GM19351 (cell line): ENCODE data around the gene CACNA1C.
"Not testable (repeated sequence)": the region's sequence is repeated elsewhere in the genome, so short reads cannot be mapped to it uniquely, and the experiment has no call there.

Experiments
- ATAC-seq: cut with Tn5 transposase; IDR thresholded peaks from one replicate; pipeline ENCODE4 v1.9.1; 2021; ENCODE audit warnings: mild to moderate bottlenecking, moderate library complexity; ENCODE audit not compliant: unreplicated experiment

Gene CACNA1C

DNA sequence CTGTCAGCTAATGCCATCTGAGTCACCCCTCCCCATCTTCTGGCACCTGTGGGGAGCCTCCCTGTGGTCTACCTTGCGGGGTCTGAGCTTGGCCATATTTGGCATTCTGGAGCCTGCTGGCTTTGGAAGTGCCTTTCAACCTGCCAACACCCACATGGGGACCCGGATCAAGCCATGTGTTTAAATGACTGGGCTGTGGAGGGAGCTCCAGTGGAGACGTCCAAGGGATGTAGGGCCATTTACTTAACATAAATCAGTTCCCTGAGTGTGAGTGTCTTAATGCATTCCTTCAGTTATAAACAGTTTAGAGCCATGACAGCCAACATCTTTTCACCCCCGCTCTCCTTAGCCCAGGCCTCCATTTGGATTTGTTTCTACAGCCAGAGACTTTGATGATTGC is 22.0 kb downstream of the CACNA1C start:
- ATAC-seq = no peak

DNA sequence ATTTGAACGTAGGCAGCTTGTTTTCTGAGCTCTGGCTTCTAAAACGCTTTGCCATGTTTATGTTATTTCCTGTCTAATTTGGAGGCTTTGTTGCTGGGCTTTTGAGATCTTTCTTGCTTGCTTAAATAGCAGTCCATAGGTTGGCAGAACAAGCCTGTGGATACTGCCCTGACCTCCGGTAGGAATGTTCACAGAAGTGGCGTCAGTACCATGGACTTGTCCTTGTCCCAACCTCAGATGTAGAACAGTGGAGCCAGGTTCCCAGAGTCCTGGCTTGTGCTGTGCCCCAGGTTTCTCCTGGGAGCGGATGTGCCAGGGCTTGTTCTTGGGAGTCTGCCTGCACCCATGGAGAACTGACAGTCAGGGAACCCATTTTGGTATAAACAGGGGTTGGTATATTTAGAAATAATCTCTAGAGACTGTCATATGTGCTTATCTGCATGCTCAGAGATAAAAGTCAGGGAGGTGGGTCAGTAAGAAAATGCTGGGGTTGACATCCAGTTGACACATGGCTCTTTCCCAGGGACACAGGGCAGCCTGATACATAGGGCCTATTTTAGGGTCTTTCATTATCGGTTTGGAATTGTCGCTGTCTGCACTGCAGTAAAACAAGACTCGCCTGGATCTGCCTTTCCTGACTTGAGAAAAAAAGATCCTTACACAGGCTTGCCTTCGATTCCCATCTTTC is 22.9 kb downstream of the CACNA1C start:
- ATAC-seq = no peak

DNA sequence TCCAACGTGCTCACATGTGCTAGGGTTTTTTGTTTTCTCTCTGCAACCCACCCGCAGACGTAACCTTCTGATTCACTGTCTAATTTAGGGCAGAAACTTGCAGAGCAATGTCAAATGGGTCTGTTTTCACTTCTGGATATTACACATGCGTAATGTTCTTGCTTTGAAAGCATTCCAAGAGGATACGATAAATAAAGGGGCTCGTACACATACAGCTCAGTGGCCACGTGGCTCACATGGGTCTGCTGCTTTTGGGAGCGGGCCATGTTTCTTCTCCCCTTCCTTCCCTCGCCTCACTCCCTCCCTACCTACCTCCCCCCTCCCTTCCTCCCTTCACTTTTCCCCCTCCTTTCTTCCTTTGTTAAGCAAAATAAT is 23.4 kb downstream of the CACNA1C start:
- ATAC-seq = no peak

DNA sequence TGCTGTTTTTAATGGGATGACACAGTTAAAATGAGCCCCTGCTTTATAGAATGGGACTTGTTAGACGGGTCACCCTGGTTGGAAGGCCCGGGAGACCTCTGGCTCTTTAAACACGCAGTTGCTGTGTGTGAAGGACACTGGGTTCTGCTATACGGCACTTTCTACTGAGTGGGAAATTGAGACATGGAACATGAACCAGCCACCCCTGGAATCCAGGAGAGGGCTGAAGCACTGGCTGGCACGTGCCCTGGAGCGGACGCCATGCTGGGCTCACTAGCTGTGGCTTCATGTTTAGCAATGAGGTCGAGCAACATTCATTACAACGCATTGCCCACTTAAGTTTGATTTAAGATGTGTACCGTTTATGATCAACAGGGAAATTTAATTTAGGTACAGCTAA is 23.9 kb downstream of the CACNA1C start:
- ATAC-seq = no peak

DNA sequence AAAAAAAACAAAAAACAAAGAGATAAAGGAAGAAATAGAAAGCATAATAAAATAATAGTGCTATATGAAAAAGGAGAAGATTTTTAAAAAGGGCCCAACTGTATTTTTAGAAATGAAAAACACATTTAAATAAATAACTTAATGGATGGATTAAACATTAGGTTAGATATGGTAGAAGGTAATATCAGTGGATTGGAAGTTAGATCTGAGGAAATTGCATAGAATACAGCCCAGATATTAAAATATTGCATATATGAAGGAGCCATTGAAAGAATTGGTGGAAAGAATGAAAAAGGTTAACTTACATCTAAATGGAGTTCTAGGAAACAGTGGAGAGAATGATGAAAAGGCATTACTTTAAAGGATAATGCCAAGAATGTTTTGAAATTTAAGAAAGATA is 27.8 kb downstream of the CACNA1C start:
- ATAC-seq = no peak

DNA sequence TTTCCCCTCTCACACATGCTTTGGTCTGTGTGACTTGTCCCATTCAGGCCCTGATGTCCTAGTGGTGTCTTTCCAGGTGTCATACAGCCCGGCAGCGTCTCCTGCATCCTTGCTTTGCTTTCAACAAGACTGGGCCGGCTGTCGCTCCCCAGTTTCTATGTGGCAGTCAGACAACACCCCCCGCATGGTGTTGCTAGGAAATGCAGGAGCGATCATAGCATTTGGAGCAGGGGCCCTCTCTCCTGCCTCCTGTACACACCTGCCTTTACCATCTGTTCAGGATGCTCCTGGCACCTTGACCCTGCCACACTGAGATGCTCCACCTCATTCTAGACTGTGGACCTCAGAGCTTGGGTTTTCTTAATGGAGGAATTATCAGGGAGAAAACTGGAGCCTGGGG is 29.5 kb downstream of the CACNA1C start:
- ATAC-seq = no peak

DNA sequence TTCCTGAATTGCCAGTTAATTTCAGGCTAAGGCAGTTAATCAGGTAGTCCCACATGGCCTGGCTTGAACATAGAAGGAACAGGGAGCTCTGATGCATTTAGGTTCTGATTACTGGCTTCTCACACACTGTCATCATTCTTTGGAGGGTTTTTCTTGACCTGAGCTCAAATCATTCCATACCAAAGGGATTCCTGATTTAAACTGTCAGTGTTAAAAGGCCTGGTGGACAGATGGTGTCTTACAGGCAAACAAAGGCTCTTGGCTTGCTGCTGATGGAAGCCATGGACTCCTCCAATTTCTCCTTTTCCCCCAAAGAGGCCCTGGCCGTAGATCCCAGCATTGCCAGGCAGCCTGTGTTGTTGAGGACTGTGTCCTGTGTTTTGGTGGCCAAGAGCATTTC is 30.2 kb downstream of the CACNA1C start:
- no peak for ATAC-seq

DNA sequence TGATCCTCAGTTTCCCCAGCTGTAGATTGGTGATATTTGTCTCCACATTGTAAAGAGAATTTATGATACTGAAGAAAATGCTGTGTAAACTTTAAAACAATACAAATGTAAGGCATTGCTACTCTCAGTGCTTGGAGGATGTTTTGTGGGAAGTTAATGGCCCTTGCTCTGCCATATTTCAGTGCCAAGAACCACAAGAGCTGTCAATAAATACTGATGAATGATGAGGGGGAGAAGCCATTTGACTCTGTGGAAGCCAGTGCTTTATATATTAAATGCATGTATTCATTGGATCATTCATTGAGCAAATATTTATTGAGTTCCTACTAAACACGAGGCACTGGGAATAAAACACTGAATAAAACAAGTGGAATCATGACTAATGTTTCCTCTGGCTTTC is 30.8 kb downstream of the CACNA1C start:
- ATAC-seq = no peak

DNA sequence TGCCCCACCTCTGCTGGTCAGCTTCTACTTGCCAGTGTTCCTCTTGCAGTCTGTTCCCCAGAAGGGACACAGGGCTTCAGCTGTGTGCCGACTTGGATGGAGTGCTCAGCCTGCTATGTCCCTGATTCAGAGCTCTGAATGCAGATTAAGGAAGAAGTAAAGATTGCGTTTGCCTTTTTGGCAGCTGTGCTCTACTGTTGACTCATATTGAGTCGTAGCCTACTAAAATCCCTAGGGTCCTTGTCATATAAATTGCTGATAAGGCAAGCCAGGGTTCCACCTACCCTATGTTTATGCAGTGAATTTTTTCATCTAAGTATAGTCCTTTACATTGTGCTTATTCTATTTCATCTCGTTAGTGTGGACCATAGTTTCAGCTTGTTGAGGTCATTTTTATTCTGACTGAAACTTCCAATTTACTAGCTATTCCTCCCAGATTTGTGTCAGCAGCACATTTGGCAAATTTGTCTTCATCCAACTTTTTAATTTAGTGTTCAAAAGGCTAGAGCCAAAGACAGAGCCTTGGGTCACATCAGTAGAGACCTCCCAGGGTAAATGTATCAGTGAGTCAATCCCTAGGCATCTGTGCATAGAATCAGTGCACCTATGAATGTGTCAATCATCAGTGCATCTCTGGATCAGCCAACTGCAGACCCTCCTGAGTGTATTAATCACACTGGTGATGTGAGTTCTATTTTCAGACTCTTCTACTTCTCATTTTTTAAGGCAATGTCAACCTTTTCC is 31.9 kb downstream of the CACNA1C start:
- ATAC-seq = no peak

DNA sequence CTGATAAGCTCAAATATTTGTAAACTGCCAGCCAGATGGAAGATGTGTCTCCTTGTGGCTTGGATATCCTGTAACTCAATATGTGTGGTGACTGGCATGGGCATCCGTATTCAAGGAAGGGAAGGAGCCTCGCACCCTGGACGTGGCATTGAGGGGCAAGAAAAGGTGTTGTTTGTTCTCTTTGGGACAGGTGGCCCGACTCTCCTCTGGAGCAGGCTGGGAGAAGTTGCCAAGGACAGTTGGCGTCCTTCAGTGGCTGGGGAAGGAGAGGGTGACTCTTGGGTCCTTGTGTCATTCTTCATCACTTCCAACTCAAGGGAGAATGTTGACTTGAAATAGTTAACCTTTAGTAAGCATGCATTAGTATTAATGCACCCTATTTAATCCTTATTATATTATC is 39.6 kb downstream of the CACNA1C start:
- ATAC-seq = no peak

DNA sequence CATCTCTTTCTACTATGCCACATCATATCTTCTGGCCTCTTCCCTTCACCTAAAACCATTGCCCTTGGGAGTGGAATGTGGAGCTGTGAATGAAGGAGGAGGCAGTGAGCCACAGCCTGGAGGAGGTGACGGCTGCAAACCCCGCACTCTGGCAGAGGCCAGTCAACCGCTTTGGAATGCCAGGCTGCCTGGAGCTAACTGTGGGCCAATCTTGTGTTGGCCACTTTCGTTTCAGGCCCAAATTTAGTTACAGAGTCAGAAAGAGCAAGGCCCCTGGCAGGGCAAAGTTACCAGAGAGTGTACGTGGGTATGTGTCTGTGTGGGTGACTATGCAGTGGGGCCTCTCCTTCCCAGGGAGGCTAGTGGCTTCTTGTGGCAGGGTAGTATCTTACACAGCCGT is 40.1 kb downstream of the CACNA1C start:
- no peak for ATAC-seq

DNA sequence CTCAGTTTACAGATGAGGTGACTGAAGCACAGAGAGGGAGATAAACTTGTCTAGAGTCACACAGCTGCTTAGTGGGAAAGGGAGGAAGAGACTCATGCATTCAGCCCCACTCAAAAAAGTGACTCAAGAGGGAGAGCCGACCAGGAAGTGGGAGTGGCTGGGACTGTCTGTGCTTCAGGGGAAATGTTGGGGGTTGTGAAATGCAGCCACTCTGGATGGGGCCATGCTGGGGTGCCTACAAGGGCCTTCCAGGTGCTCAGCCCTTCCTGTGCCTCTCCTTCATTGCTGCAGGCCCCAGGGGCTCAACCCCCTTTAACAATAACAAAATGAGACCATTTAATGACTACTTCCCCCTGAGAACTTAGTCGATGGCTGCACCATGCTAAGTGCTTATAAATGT is 41.8 kb downstream of the CACNA1C start:
- ATAC-seq = no peak

DNA sequence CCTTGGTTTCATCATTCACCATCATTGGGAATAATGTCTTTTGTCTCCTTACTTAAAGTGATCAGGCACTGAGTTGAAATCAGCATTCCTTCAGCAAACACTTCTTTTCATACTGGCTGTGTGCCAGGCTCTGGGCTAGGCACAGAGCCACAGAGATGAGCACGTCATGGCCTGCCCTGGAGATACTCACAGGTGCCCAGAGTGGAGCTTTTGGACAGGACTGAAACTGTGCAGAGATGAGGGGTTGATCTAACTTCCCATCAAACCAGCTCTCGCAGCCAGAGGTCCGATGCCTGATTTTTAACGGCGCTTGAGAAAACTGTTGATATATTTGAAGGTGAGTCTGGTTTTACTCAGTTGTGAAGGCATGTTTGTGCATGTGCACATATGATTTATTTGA is 43.1 kb downstream of the CACNA1C start:
- ATAC-seq = no peak

DNA sequence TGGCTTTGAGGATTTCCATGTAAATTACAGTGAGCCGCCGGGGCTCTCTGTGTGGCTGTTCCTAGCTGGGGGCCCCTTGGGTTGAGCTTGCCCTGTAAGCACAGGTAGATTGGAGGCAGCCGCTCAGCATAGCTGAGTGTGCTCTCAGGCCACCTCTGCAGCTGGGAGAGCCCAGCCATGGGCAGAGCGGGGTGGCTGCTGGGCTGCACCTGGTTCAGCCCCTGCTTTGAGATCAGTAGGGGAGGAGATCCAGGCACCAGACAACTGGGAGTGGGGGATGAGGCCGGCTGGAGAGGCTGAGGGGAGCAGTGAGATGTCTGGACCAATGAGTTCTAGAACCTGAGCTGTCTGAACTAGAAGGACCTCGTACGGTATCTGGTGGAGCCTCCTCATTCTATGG is 44.8 kb downstream of the CACNA1C start:
- ATAC-seq = no peak

DNA sequence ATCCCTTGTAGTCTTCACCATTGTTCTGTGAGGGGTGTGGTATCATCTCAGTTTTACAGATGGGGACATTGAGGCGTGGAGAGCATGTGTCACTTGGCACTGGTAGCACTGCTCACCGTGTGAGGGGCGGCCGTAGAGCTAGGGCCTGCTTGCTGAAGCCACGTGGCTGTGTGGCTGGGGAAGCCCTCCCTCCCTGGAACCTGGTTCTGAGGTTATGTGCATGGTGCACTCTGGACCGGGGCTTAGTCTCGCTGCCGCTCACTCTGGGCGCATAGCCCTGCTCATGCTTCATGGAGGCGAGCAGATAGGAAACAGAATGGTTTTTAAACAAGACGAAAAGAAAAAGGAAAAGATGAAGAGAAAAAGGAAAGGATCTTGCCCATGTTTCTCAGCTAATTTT is 46.1 kb downstream of the CACNA1C start:
- ATAC-seq = no peak

DNA sequence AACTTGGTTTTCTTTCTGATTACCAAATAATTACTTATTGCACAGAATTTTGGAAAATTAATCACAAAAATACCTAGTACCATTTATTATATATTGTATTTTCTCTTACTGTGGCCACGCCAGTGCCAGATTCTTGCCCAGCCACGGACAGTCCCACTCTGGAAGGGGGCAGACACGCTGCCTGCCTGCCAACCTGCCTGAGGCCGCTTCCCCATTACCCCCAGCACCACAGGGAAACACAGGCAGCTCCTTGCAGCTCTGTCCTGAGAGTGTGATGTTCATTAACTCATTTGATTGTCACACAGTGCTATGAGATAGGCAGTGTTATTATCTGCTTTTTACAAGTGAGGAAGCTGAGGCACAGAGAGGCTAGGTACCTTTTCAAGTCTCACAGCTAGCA is 46.8 kb downstream of the CACNA1C start:
- no peak for ATAC-seq

DNA sequence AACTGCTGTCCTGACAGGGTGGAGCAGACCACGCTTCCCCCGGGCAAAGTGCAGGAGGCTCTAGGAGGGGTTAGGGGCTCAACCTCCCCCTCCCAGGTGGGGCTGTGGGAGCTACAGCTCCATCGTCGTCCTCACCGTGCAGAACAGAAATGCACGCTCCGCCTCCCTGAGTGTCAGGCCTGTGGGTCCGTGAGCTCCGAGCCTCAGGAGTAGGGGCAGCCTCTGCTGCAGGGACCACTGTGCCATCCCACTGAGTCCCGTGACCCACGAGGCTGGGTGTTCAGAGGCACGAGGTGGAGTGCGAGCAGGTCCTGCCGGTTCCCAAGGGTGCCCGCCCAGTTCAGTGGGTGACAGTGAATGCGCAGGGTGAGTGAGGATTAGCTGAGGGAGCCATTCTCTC is 48.6 kb downstream of the CACNA1C start:
- ATAC-seq = no peak

DNA sequence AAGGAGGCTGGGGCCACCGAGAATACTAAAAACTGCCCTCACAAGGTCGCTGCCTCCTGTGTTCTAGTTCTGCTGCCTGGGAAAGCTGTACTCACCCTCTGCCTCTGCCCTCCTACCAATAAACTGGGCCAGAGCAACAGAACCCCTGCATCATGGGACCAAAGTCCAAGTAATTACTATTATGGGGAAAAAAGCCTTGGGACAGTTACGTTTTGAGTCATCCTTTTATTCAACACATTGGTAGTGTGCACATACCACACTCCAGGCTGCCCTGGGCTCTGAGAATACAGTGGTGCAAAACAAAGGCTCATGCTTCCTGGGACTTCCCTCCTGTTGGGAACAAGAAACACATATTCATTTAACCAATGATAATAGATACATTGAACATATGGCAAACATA is 49.0 kb downstream of the CACNA1C start:
- ATAC-seq = no peak

DNA sequence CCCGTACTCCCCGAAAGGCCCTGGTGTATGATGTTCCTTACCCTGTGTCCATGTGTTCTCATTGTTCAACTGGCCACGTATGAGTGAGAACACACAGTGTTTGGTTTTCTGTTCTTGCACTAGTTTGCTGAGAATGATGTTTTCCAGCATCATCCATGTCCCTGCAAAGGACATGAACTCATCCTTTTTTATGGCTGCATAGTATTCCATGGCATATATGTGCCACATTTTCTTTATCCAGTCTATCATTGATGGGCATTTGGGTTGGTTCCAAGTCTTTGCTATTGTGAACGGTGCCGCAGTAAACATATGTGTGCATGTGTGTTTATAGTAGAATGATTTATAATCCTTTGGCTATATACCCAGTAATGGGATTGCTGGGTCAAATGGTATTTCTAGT is 49.9 kb downstream of the CACNA1C start:
- ATAC-seq = not testable (repeated sequence)

DNA sequence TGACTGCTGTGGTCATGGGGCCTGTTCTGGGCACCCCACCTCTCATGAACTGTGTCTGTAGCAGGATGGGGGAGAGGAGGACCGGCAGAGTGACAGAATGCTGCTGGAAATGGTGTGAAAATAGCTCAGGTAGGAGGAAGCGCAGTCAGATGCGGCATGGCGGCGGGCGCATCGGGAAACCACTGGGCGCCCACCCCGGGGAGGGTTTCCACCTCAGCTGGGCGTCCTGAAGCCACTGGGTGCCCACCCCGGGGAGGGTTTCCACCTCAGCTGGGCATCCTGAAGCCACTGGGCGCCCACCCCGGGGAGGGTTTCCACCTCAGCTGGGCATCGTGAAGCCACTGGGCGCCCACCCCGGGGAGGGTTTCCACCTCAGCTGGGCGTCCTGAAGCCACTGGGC is 52.6 kb downstream of the CACNA1C start:
- ATAC-seq = not testable (repeated sequence)

DNA sequence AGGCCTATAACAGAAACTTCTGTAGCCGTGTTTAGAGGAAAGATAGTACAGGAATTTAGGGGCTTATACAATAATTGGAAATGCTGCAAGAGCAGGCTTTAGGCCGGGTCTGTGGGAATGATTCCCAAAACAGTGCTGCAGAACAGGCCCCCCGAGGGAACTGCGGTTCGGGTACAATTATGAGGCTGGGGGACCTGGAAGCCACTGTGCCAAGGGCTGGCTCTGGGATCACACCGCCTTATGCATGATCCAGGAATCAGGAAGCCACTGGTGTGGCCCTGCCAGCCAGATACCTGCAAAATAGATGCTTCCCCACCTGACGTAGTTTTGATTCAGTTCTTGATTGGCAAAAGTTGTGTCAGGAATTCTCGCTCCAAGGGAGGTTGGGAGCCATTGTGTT is 55.4 kb downstream of the CACNA1C start:
- no peak for ATAC-seq

DNA sequence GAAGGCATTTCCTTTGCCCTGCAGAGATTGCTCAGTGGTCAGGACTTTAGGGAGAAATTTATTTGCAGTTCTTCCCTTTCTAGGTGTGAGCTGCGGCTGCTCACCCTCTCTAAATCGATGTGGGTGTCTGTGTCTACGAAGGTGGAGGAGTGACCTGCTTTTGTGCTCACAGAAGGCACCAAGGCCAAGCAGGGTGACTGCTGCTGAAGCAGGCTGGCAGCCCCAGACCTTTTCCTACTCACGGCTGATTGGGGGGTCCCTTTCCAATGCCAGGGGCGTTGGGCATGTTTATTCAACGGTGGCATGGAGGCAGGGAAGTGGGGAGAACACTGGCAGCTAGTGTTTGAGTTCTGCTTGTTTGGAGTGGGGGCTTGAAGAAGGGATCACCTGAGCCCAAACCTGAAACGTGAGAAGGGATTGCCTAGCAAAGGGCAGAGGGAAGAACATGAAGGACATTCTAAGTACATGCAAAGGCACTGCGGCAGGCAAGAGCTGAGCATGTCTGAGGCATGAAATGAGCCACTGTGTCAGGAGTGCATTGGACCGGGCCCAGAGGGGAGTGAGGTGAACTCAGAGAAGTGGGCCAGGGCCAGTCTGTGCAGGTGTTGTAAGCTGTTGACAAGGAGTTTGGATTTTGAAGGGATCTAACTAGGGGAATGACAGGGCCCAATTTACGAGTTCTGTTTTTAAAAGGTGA is 56.3 kb downstream of the CACNA1C start:
- ATAC-seq = no peak
